K562 (cell line): ENCODE data around the gene LYRM7. TPM values are rescaled to one million over a fixed set of nuclear protein-coding genes. Genes with fewer than 3 reads are reported as not detected.
A peak's percentile ranks its signal among the peaks of the same experiment; 100 is the strongest.
"Not testable (repeated sequence)": the region's sequence is repeated elsewhere in the genome, so short reads cannot be mapped to it uniquely, and the experiment has no call there.

Source experiments
- ATAC-seq: fragments of 200-7000 bp; cut with Tn5 transposase; 3 replicates; pipeline ENCODE4 v1.9.1; 2020; ENCODE audit warnings: moderate library complexity
- BruUV-seq: library from RNA; stranded (reverse); fragments of 400-500 nt; replicated peaks from 2 replicates; lab custom pipeline; 2021; lab: Mats Ljungman, UMichigan
- CTCF ChIA-PET: fragments of 300-600 bp; formaldehyde crosslinking; extraction: SDS; loops from one replicate; lab custom pipeline; 2021; ENCODE audit warnings: low intra/inter-chr PET ratio; lab: Yijun Ruan, JAX
- POLR2A ChIA-PET: fragments of 300-600, 350-650 bp; sonication (Branson Sonifier 250); formaldehyde crosslinking; extraction: SDS; loops from one replicate; lab custom pipeline; 2021; ENCODE audit warnings: antibody characterized with exemption, inconsistent platforms; lab: Yijun Ruan, JAX
- DNase-seq, 4 experiments: peaks; one replicate each; pipeline versions ENCODE4 v3.0.0 to v3.0.0-alpha.2; 2011 to 2018; ENCODE audit warnings: low spot score in 3 of 4, mixed read lengths in 3 of 4; ENCODE audit errors: extremely low read depth in 1 of 4
- FAIRE-seq: peaks from 2 replicates; lab custom pipeline; 2011; peaks lifted over from hg19 to GRCh38; lab: Jason Lieb, UNC
- H2AFZ ChIP-seq: 2 replicates; pipeline ENCODE4 v1.6.0; 2011; ENCODE audit warnings: low read depth, low read length, control low read depth, inconsistent platforms
- H3K27ac ChIP-seq: fragments of 200-600 bp; 3 replicates; pipeline ENCODE4 v1.8.0; 2011; ENCODE audit warnings: low read depth, mild to moderate bottlenecking, control low read depth, inconsistent platforms, low read length, moderate library complexity, mixed read lengths; ENCODE audit errors: extremely low read depth
- H3K27me3 ChIP-seq, 2 experiments: fragments of 300-600 bp in 1 of 2; 2 replicates in 1 of 2; 3 replicates in 1 of 2; pipeline versions ENCODE4 v1.6.0 to v1.8.0; 2011; ENCODE audit warnings: inconsistent platforms in 2 of 2, low read length in 2 of 2, mild to moderate bottlenecking in 1 of 2, mixed read lengths in 1 of 2, moderate library complexity in 1 of 2; ENCODE audit not compliant: control insufficient read depth in 2 of 2, insufficient read depth in 2 of 2
- H3K36me3 ChIP-seq: fragments of 300-600 bp; 3 replicates; pipeline ENCODE4 v1.8.0; 2011; ENCODE audit warnings: mild to moderate bottlenecking, low read length, inconsistent platforms; ENCODE audit not compliant: control insufficient read depth, insufficient read depth
- H3K4me1 ChIP-seq, 2 experiments: fragments of 200-600 bp in 1 of 2; replicated peaks in 1 of 2; 2 replicates in 1 of 2; 3 replicates in 1 of 2; pipeline versions ENCODE4 v1.5.1 to v1.8.0; 2011; ENCODE audit warnings: inconsistent platforms in 2 of 2, low read length in 2 of 2, mild to moderate bottlenecking in 1 of 2, mixed read lengths in 1 of 2, moderate library complexity in 1 of 2; ENCODE audit not compliant: control insufficient read depth in 2 of 2, insufficient read depth in 2 of 2
- H3K4me2 ChIP-seq: 2 replicates; pipeline ENCODE4 v1.6.1; 2011; ENCODE audit warnings: low read length, control low read depth, inconsistent platforms, mixed read lengths; ENCODE audit not compliant: insufficient read depth
- H3K4me3 ChIP-seq: fragments of 200-600 bp; sonication (generic), shearing (Covaris generic); 2 replicates; pipeline ENCODE4 v1.5.1; 2016; ENCODE audit warnings: control low read depth, inconsistent platforms
- H3K79me2 ChIP-seq: fragments of 200-600 bp; 3 replicates; pipeline ENCODE4 v1.8.0; 2011; ENCODE audit warnings: low read length, inconsistent platforms; ENCODE audit not compliant: control insufficient read depth, insufficient read depth
- H3K9ac ChIP-seq, 2 experiments: 2 replicates each; pipeline versions ENCODE4 v1.6.0 to v1.6.1; 2011; ENCODE audit warnings: low read depth in 2 of 2, low read length in 2 of 2, control low read depth in 1 of 2, inconsistent platforms in 1 of 2, mild to moderate bottlenecking in 1 of 2, mixed read lengths in 1 of 2; ENCODE audit not compliant: insufficient read depth in 1 of 2
- H3K9me1 ChIP-seq: one replicate; pipeline ENCODE4 v1.6.0; 2011; ENCODE audit warnings: inconsistent platforms, mild to moderate bottlenecking, low read length, moderate library complexity; ENCODE audit not compliant: control insufficient read depth, insufficient read depth
- H3K9me3 ChIP-seq: replicated peaks from 2 replicates; pipeline ENCODE4 v1.5.1; 2011; ENCODE audit warnings: low read depth, low read length, inconsistent platforms; ENCODE audit not compliant: control insufficient read depth, insufficient read depth
- H4K20me1 ChIP-seq: replicated peaks from 2 replicates; pipeline ENCODE4 v1.6.1; 2011; ENCODE audit warnings: low read length, inconsistent platforms, mixed read lengths; ENCODE audit not compliant: control insufficient read depth, insufficient read depth
- BHLHE40 ChIP-seq: IDR thresholded peaks from 2 replicates; pipeline ENCODE4 v1.6.1; 2011; ENCODE audit warnings: low read length, improper control_type of control experiment
- CEBPG ChIP-seq, 3 experiments: fragments of 200-800 bp in 1 of 3; sonication (Bioruptor generic) in 1 of 3; sonication (generic) in 1 of 3; formaldehyde crosslinking in 1 of 3; IDR thresholded peaks in 2 of 3; conservative IDR thresholded peaks in 1 of 3; 2 replicates each; pipeline versions ENCODE4 v1.6.1 to v1.8.0; 2016 to 2022; ENCODE audit warnings: missing compliant biosample characterization in 2 of 3, missing genetic modification characterization in 2 of 3, mild to moderate bottlenecking in 1 of 3, missing genetic modification reagents in 1 of 3
- ESRRB ChIP-seq: fragments of 250-450 bp; sonication (Bioruptor Pico); IDR thresholded peaks from 2 replicates; pipeline ENCODE4 v1.5.0; 2020; ENCODE audit warnings: mild to moderate bottlenecking, moderate library complexity, borderline replicate concordance
- MTA2 ChIP-seq: fragments of 450-650 bp; IDR thresholded peaks from 2 replicates; pipeline ENCODE4 v1.6.1; 2016; ENCODE audit warnings: low read depth
- ZNF146 ChIP-seq: IDR thresholded peaks from one replicate; pipeline ENCODE4 v1.6.1; 2018; ENCODE audit warnings: missing compliant biosample characterization; ENCODE audit not compliant: unreplicated experiment
- WGBS: fragments of 100-300 bp; shearing (Covaris generic); methylation state at CpG from one replicate; pipeline ENCODE4 v1.1.6; 2016; ENCODE audit warnings: low coverage, mixed read lengths; ENCODE audit not compliant: insufficient coverage; ENCODE audit errors: missing lambda C conversion rate; 5-methylcytosine and 5-hydroxymethylcytosine counted together
- in situ Hi-C: fragments of 300-500 bp; cut with MboI; formaldehyde crosslinking; loops from 4 replicates; pipeline ENCODE4 v1.15.0; 2018; ENCODE audit warnings: inconsistent platforms, mixed read lengths
- intact Hi-C: fragments of 100-400 bp; cut with micrococcal nuclease; formaldehyde crosslinking; loops from 2 replicates; pipeline ENCODE4 v1.14.2; 2022
- polyA plus RNA-seq, 8 experiments: library from polyadenylated mRNA; depleted of rRNA in 4 of 8; stranded (reverse) in 5 of 8; unstranded in 3 of 8; fragments of >200 nt; fragmentation: Nextera tagmentation in 2 of 8; fragmentation: Illumina TruSeq in 1 of 8; extraction: Ambion mirVana in 2 of 8; extraction: Trizol in 1 of 8; gene quantifications; 2 replicates each; pipeline versions ENCODE4 v1.2.1 to v1.2.3, GENCODE V29; 2011 to 2014; ENCODE audit warnings: inconsistent platforms in 1 of 8, missing spikeins in 1 of 8
- total RNA-seq, 7 experiments: library from RNA; depleted of rRNA in 6 of 7; stranded (reverse); fragments of >200 nt in 6 of 7; fragmentation: Illumina TruSeq in 2 of 7; extraction: Trizol in 2 of 7; gene quantifications; 2 replicates each; pipeline versions ENCODE4 v1.2.1 to v1.2.3, GENCODE V29; 2011 to 2021; ENCODE audit warnings: low replicate concordance in 1 of 7
- TF ChIP-seq, protein P1 (sequence below): sonication (generic); formaldehyde crosslinking; IDR thresholded peaks from 2 replicates; pipeline ENCODE4 v1.8.0; 2023; ENCODE audit warnings: missing genetic modification reagents, mild to moderate bottlenecking, borderline replicate concordance

The LYRM7 gene
- total and polyA plus RNA-seq, 9 of the 15 experiments (the other 6 are each of a cell fraction or from before 2014, with no cell fraction given), result 16.2 to 70.1 (median 33.3) TPM

DNA sequence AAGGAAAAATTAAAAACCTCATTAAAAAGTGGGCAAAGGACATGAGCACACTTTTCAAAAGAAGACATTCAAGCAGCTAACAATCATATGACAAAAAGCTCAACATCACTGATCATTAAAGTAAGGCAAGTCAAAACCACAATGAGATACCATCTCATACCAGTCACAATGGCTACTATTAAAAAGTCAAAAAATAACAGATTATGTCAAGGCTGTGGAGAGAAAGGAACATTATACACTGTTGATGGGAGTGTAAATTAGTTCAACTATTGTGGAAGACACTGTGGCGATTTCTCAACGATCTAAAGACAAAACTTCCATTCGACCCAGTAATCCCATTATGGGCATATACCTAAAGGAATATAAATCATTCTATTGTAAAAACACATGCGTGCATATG is 41.4 kb upstream of the LYRM7 start (continued):
- TF ChIP-seq, protein P1, sequence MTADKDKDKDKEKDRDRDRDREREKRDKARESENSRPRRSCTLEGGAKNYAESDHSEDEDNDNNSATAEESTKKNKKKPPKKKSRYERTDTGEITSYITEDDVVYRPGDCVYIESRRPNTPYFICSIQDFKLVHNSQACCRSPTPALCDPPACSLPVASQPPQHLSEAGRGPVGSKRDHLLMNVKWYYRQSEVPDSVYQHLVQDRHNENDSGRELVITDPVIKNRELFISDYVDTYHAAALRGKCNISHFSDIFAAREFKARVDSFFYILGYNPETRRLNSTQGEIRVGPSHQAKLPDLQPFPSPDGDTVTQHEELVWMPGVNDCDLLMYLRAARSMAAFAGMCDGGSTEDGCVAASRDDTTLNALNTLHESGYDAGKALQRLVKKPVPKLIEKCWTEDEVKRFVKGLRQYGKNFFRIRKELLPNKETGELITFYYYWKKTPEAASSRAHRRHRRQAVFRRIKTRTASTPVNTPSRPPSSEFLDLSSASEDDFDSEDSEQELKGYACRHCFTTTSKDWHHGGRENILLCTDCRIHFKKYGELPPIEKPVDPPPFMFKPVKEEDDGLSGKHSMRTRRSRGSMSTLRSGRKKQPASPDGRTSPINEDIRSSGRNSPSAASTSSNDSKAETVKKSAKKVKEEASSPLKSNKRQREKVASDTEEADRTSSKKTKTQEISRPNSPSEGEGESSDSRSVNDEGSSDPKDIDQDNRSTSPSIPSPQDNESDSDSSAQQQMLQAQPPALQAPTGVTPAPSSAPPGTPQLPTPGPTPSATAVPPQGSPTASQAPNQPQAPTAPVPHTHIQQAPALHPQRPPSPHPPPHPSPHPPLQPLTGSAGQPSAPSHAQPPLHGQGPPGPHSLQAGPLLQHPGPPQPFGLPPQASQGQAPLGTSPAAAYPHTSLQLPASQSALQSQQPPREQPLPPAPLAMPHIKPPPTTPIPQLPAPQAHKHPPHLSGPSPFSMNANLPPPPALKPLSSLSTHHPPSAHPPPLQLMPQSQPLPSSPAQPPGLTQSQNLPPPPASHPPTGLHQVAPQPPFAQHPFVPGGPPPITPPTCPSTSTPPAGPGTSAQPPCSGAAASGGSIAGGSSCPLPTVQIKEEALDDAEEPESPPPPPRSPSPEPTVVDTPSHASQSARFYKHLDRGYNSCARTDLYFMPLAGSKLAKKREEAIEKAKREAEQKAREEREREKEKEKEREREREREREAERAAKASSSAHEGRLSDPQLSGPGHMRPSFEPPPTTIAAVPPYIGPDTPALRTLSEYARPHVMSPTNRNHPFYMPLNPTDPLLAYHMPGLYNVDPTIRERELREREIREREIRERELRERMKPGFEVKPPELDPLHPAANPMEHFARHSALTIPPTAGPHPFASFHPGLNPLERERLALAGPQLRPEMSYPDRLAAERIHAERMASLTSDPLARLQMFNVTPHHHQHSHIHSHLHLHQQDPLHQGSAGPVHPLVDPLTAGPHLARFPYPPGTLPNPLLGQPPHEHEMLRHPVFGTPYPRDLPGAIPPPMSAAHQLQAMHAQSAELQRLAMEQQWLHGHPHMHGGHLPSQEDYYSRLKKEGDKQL (CRISPR knock-in tag), result no peak
- TF ChIP-seq MTA2 (no peak), BHLHE40 (no peak), ESRRB (CRISPR knock-in tag) (no peak), CEBPG (CRISPR knock-in tag; IDR thresholded peaks at IDR 0.05) (no peak), CEBPG (tag; conservative IDR thresholded peaks at IDR 0.05 in 1 of 2, IDR thresholded peaks at IDR 0.05 in 1 of 2) (no peak)

DNA sequence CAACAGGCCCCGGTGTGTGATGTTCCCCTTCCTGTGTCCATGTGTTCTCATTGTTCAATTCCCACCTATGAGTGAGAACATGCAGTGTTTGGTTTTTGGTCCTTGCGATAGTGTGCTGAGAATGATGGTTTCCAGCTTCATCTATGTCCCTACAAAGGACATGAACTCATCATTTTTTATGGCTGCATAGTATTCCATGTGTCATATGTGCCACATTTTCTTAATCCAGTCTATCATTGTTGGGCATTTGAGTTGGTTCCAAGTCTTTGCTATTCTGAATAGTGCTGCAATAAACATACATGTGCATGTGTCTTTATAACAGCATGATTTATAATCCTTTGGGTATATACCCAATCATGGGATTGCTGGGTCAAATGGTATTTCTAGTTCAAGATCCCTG is 37.7 kb upstream of the LYRM7 start:
- FAIRE-seq, H2AFZ ChIP-seq, H3K27me3 ChIP-seq, H3K79me2 ChIP-seq, intact Hi-C loops, H3K9me1 ChIP-seq, CTCF ChIA-PET, BruUV-seq, POLR2A ChIA-PET, H3K4me3 ChIP-seq, H3K4me2 ChIP-seq, H3K4me1 ChIP-seq: not testable (repeated sequence)
- TF ChIP-seq ZNF146 (CRISPR knock-in tag), result peak; percentile 70
- TF ChIP-seq, all 486 proteins: peak for 1; not testable (repeated sequence) for 485
- in situ Hi-C loops, H3K36me3 ChIP-seq, H3K27ac ChIP-seq, DNase-seq, H4K20me1 ChIP-seq, H3K9me3 ChIP-seq, ATAC-seq, H3K9ac ChIP-seq: not testable (repeated sequence)
- WGBS, result 0% methylated on average over 1 of the region's 2 CpGs
